ENCODE measurements around the gene KLRF1. TPM values are rescaled to one million over a fixed set of nuclear protein-coding genes. Genes with fewer than 3 reads are reported as not detected.

Gene KLRF1
- total and polyA plus RNA-seq, 2 experiments from 2014 or later: 0.50 TPM; not detected in 1

DNA sequence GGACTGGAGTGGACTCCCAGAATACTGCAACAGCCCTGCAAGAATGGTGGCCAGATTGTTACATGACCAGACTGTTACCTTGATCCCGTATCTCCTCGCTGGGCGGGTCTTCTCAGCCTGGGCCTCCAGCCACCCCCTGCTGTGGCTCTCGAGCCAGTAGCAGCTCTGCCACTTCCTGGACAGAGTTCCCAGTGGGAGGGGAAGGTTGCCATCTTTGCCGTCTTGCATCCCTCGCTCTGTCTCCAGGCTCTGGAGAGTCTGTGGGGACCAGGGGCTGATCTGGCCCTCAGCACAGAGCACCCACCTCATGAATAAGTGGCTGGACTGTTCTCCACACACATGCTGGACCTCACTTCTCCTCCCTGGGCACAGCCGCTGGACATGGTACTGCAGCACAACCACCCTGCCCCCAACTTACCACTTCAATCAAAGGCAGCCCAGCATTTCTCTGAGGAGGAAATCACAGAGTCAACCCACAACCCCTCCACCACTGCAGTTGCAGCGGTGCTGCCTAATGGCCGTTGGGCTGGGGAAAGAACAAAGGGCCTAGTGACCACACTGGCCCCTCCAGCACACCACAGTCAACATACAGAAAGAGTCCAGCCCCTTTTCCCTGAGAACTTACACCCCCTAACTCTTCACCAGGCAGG is 6.9 kb upstream of the KLRF1 start (continued):
- TF ChIP-seq, protein P1, sequence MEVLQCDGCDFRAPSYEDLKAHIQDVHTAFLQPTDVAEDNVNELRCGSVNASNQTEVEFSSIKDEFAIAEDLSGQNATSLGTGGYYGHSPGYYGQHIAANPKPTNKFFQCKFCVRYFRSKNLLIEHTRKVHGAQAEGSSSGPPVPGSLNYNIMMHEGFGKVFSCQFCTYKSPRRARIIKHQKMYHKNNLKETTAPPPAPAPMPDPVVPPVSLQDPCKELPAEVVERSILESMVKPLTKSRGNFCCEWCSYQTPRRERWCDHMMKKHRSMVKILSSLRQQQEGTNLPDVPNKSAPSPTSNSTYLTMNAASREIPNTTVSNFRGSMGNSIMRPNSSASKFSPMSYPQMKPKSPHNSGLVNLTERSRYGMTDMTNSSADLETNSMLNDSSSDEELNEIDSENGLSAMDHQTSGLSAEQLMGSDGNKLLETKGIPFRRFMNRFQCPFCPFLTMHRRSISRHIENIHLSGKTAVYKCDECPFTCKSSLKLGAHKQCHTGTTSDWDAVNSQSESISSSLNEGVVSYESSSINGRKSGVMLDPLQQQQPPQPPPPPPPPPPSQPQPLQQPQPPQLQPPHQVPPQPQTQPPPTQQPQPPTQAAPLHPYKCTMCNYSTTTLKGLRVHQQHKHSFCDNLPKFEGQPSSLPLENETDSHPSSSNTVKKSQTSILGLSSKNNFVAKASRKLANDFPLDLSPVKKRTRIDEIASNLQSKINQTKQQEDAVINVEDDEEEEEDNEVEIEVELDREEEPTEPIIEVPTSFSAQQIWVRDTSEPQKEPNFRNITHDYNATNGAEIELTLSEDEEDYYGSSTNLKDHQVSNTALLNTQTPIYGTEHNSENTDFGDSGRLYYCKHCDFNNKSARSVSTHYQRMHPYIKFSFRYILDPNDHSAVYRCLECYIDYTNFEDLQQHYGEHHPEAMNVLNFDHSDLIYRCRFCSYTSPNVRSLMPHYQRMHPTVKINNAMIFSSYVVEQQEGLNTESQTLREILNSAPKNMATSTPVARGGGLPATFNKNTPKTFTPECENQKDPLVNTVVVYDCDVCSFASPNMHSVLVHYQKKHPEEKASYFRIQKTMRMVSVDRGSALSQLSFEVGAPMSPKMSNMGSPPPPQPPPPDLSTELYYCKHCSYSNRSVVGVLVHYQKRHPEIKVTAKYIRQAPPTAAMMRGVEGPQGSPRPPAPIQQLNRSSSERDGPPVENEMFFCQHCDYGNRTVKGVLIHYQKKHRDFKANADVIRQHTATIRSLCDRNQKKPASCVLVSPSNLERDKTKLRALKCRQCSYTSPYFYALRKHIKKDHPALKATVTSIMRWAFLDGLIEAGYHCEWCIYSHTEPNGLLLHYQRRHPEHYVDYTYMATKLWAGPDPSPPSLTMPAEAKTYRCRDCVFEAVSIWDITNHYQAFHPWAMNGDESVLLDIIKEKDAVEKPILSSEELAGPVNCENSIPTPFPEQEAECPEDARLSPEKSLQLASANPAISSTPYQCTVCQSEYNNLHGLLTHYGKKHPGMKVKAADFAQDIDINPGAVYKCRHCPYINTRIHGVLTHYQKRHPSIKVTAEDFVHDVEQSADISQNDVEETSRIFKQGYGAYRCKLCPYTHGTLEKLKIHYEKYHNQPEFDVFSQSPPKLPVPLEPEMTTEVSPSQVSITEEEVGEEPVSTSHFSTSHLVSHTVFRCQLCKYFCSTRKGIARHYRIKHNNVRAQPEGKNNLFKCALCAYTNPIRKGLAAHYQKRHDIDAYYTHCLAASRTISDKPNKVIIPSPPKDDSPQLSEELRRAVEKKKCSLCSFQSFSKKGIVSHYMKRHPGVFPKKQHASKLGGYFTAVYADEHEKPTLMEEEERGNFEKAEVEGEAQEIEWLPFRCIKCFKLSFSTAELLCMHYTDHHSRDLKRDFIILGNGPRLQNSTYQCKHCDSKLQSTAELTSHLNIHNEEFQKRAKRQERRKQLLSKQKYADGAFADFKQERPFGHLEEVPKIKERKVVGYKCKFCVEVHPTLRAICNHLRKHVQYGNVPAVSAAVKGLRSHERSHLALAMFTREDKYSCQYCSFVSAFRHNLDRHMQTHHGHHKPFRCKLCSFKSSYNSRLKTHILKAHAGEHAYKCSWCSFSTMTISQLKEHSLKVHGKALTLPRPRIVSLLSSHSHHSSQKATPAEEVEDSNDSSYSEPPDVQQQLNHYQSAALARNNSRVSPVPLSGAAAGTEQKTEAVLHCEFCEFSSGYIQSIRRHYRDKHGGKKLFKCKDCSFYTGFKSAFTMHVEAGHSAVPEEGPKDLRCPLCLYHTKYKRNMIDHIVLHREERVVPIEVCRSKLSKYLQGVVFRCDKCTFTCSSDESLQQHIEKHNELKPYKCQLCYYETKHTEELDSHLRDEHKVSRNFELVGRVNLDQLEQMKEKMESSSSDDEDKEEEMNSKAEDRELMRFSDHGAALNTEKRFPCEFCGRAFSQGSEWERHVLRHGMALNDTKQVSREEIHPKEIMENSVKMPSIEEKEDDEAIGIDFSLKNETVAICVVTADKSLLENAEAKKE (CRISPR knock-in tag; IDR thresholded peaks at IDR 0.05): no peak
- TF ChIP-seq EZH2 (IDR thresholded peaks at IDR 0.05; ENCODE audit: low read depth, unreplicated experiment): no peak
- TF ChIP-seq POLR2AphosphoS5 (IDR thresholded peaks at IDR 0.05; ENCODE audit: low read depth): no peak
- no peak for TF ChIP-seq CREB1 (CRISPR knock-in tag; IDR thresholded peaks at IDR 0.05; ENCODE audit: low read depth)
- no peak for TF ChIP-seq REST (IDR thresholded peaks at IDR 0.05; ENCODE audit: unreplicated experiment)
- no peak for TF ChIP-seq ZNF114 (CRISPR knock-in tag; IDR thresholded peaks at IDR 0.05)

All from GM23338 (cell line).